ENCODE measurements around the gene FHIP1A. TPM values are rescaled to one million over a fixed set of nuclear protein-coding genes. Genes with fewer than 3 reads are reported as not detected.
"Not testable (repeated sequence)": the region's sequence is repeated elsewhere in the genome, so short reads cannot be mapped to it uniquely, and the experiment has no call there.

FHIP1A gene
- total RNA-seq, result 1 to 10 TPM; 3.2 to 5.3 TPM
- polyA plus RNA-seq (ENCODE audit: insufficient read length in 2 of 2), result under 1 TPM; 0.29 to 0.32 TPM
- long read RNA-seq, donor 1, result 0 reads
- long read RNA-seq, donor 2, result 0 reads
- long read RNA-seq, donor 3, result 0 reads
- long read RNA-seq, donor 4, partial matches to known transcripts, result 0 of 1 reads
- long read RNA-seq, donor 4, other reads (novel, unspliced or antisense), result 0 of 1 reads

GRCh38 chr4:151408630-151409469 lies at the start of gene FHIP1A:
Gene FHIP1A (plus strand): TSS chr4:151409176. CDS start chr4:151566260, 157,084 bp downstream.
- H3K9me3 ChIP-seq (ENCODE audit: control insufficient read depth, insufficient read depth, low read length), result no peaks in the 10 kb centered on the region
- 1% methylated on average over 71 of the region's 84 CpGs for WGBS (ENCODE audit: insufficient coverage)
- H3K4me1 ChIP-seq (ENCODE audit: control insufficient read depth, insufficient read depth, low read length), result peaks cover 24% of the 10 kb centered on the region
- H3K27ac ChIP-seq (ENCODE audit: low read depth, low read length), result no peak within 1 kb of the TSS
- peak within 1 kb of the TSS; percentile 53 for H3K4me3 ChIP-seq (ENCODE audit: low read depth, low read length)
- DNase-seq (ENCODE audit: low read depth in 4 of 6, low spot score in 6 of 6), result peak; percentile 25 to 74 (median 37)
- peaks cover 16% of the 10 kb centered on the region for H3K27me3 ChIP-seq (ENCODE audit: control insufficient read depth, insufficient read depth, low read length)
- H3K36me3 ChIP-seq (ENCODE audit: control insufficient read depth, insufficient read depth, low read length), result no peaks in the 10 kb centered on the region

- Histone ChIP-seq H3K27ac (ENCODE audit: low read depth, low read length) (peak overlapping the region; percentile 79), H3K36me3 (ENCODE audit: control insufficient read depth, insufficient read depth, low read length) (no peaks in the 10 kb centered on the region), H3K27me3 (ENCODE audit: control insufficient read depth, insufficient read depth, low read length) (no peaks in the 10 kb centered on the region), H3K4me1 (ENCODE audit: control insufficient read depth, insufficient read depth, low read length) (peaks cover 26% of the 10 kb centered on the region), H3K9me3 (ENCODE audit: control insufficient read depth, insufficient read depth, low read length) (no peaks in the 10 kb centered on the region), H3K4me3 (ENCODE audit: low read depth, low read length) (no peak overlapping the region)
- no CpG with 5 or more reads among the region's 4 CpGs for WGBS (ENCODE audit: insufficient coverage)
- peak in 5 of 6 donors; percentile 42 to 88 (median 54) for DNase-seq (ENCODE audit: low read depth in 4 of 6, low spot score in 6 of 6)
These were observed 49.4 kb upstream of the FHIP1A start for GRCh38 chr4:151359576-151359975.

DNA sequence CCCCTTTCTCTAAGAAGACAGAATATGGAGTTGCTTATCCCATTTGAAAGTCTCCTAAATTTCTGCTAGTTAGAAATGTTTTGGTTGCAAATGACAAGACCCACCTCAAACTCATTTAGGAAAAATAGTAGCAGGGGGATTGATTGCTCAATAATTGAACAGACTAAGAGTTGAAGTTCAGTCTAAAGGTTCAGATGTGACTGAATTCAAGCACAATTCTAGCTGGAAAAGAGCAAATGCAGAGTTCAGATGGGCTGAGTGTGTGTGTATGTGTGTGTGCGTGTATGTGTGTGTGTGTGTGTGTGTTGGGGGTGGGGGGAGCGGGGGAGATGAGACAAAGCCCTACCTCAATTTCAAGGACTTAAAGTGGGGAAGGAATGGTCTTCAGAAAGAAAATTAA lies 47.9 kb upstream of the FHIP1A start:
- peak overlapping the region; percentile 33 for H3K27ac ChIP-seq (ENCODE audit: low read depth, low read length)
- H3K4me1 ChIP-seq (ENCODE audit: control insufficient read depth, insufficient read depth, low read length), result peaks cover 22% of the 10 kb centered on the region
- 88% methylated on average over 1 of the region's 2 CpGs for WGBS (ENCODE audit: insufficient coverage)
- no peaks in the 10 kb centered on the region for H3K9me3 ChIP-seq (ENCODE audit: control insufficient read depth, insufficient read depth, low read length)
- no peak for DNase-seq (ENCODE audit: low read depth in 4 of 6, low spot score in 6 of 6)
- no peaks in the 10 kb centered on the region for H3K27me3 ChIP-seq (ENCODE audit: control insufficient read depth, insufficient read depth, low read length)
- H3K36me3 ChIP-seq (ENCODE audit: control insufficient read depth, insufficient read depth, low read length), result no peaks in the 10 kb centered on the region
- no peak overlapping the region for H3K4me3 ChIP-seq (ENCODE audit: low read depth, low read length)

- no peaks in the 10 kb centered on the region for H3K9me3 ChIP-seq (ENCODE audit: control insufficient read depth, insufficient read depth, low read length)
- H3K27me3 ChIP-seq (ENCODE audit: control insufficient read depth, insufficient read depth, low read length), result no peaks in the 10 kb centered on the region
- WGBS (ENCODE audit: insufficient coverage), result 94% methylated on average over 6 of the region's 13 CpGs
- no peak for DNase-seq (ENCODE audit: low read depth in 4 of 6, low spot score in 6 of 6)
- no peaks in the 10 kb centered on the region for H3K36me3 ChIP-seq (ENCODE audit: control insufficient read depth, insufficient read depth, low read length)
- no peak overlapping the region for H3K4me3 ChIP-seq (ENCODE audit: low read depth, low read length)
- H3K27ac ChIP-seq (ENCODE audit: low read depth, low read length), result no peak overlapping the region
- peaks cover 17% of the 10 kb centered on the region for H3K4me1 ChIP-seq (ENCODE audit: control insufficient read depth, insufficient read depth, low read length)
These were observed 47.0 kb upstream of the FHIP1A start for GRCh38 chr4:151361966-151362365.

- Histone ChIP-seq H3K27me3 (ENCODE audit: control insufficient read depth, insufficient read depth, low read length) (no peaks in the 10 kb centered on the region), H3K27ac (ENCODE audit: low read depth, low read length) (no peak overlapping the region), H3K36me3 (ENCODE audit: control insufficient read depth, insufficient read depth, low read length) (no peaks in the 10 kb centered on the region), H3K4me1 (ENCODE audit: control insufficient read depth, insufficient read depth, low read length) (peaks cover 15% of the 10 kb centered on the region), H3K4me3 (ENCODE audit: low read depth, low read length) (no peak overlapping the region), H3K9me3 (ENCODE audit: control insufficient read depth, insufficient read depth, low read length) (no peaks in the 10 kb centered on the region)
- peak; percentile 53 to 94 (median 62) for DNase-seq (ENCODE audit: low read depth in 4 of 6, low spot score in 6 of 6)
- WGBS (ENCODE audit: insufficient coverage), result 43% methylated on average over 9 of the region's 14 CpGs
These were observed 46.4 kb upstream of the FHIP1A start for GRCh38 chr4:151362404-151363164.

GRCh38 chr4:151376540-151376939 lies 32.4 kb upstream of the FHIP1A start:
- no peak overlapping the region for H3K27ac ChIP-seq (ENCODE audit: low read depth, low read length)
- no peak overlapping the region for H3K4me3 ChIP-seq (ENCODE audit: low read depth, low read length)
- H3K4me1 ChIP-seq (ENCODE audit: control insufficient read depth, insufficient read depth, low read length), result no peaks in the 10 kb centered on the region
- DNase-seq (ENCODE audit: low read depth in 4 of 6, low spot score in 6 of 6), result no peak
- H3K27me3 ChIP-seq (ENCODE audit: control insufficient read depth, insufficient read depth, low read length), result no peaks in the 10 kb centered on the region
- no CpG with 5 or more reads among the region's 1 CpG for WGBS (ENCODE audit: insufficient coverage)
- H3K36me3 ChIP-seq (ENCODE audit: control insufficient read depth, insufficient read depth, low read length), result no peaks in the 10 kb centered on the region
- no peaks in the 10 kb centered on the region for H3K9me3 ChIP-seq (ENCODE audit: control insufficient read depth, insufficient read depth, low read length)

- Histone ChIP-seq H3K9me3 (ENCODE audit: control insufficient read depth, insufficient read depth, low read length) (peaks cover 6% of the 10 kb centered on the region), H3K27me3 (ENCODE audit: control insufficient read depth, insufficient read depth, low read length) (no peaks in the 10 kb centered on the region)
- 83% methylated on average over 1 of the region's 2 CpGs for WGBS (ENCODE audit: insufficient coverage)
These were observed 19.7 kb upstream of the FHIP1A start for GRCh38 chr4:151389311-151389710.

GRCh38 chr4:151389799-151390198 lies 19.2 kb upstream of the FHIP1A start:
- not testable (repeated sequence) for H3K27me3 ChIP-seq (ENCODE audit: control insufficient read depth, insufficient read depth, low read length); H3K4me3 ChIP-seq (ENCODE audit: low read depth, low read length); H3K4me1 ChIP-seq (ENCODE audit: control insufficient read depth, insufficient read depth, low read length); H3K9me3 ChIP-seq (ENCODE audit: control insufficient read depth, insufficient read depth, low read length); H3K27ac ChIP-seq (ENCODE audit: low read depth, low read length); DNase-seq (ENCODE audit: low read depth in 4 of 6, low spot score in 6 of 6); H3K36me3 ChIP-seq (ENCODE audit: control insufficient read depth, insufficient read depth, low read length)
- no CpG with 5 or more reads among the region's 2 CpGs for WGBS (ENCODE audit: insufficient coverage)

More at GRCh38 chr4:151389311-151389710, 19.7 kb upstream of the FHIP1A start:
- no peak for DNase-seq (ENCODE audit: low read depth in 4 of 6, low spot score in 6 of 6)
- Histone ChIP-seq H3K36me3 (ENCODE audit: control insufficient read depth, insufficient read depth, low read length) (no peaks in the 10 kb centered on the region), H3K4me1 (ENCODE audit: control insufficient read depth, insufficient read depth, low read length) (no peaks in the 10 kb centered on the region), H3K4me3 (ENCODE audit: low read depth, low read length) (no peak overlapping the region), H3K27ac (ENCODE audit: low read depth, low read length) (no peak overlapping the region)

GRCh38 chr4:151395873-151396272 lies 13.1 kb upstream of the FHIP1A start:
- Histone ChIP-seq H3K36me3 (ENCODE audit: control insufficient read depth, insufficient read depth, low read length) (no peaks in the 10 kb centered on the region), H3K9me3 (ENCODE audit: control insufficient read depth, insufficient read depth, low read length) (peaks cover 6% of the 10 kb centered on the region), H3K27me3 (ENCODE audit: control insufficient read depth, insufficient read depth, low read length) (no peaks in the 10 kb centered on the region), H3K4me1 (ENCODE audit: control insufficient read depth, insufficient read depth, low read length) (no peaks in the 10 kb centered on the region), H3K27ac (ENCODE audit: low read depth, low read length) (no peak overlapping the region), H3K4me3 (ENCODE audit: low read depth, low read length) (no peak overlapping the region)
- DNase-seq (ENCODE audit: low read depth in 4 of 6, low spot score in 6 of 6), result no peak

Data from spinal cord (tissue), 10 donors.